Peyer's patch (tissue), 4 donors: ENCODE data around the gene PLEKHA1.

Source experiments
- CTCF ChIP-seq, 6 experiments: fragments of 450-650 bp in 4 of 6; fragments of 200-600 bp in 2 of 6; sonication (generic) in 1 of 6; IDR thresholded peaks; one replicate each; pipeline ENCODE4 v1.5.1; 2017 to 2019; ENCODE audit warnings: antibody characterized with exemption in 6 of 6, mild to moderate bottlenecking in 3 of 6, moderate library complexity in 1 of 6
- POLR2A ChIP-seq, 2 donors: fragments of 450-650 bp; IDR thresholded peaks; one replicate each; pipeline ENCODE4 v1.5.1; 2017; ENCODE audit warnings: antibody characterized with exemption in 2 of 2, mild to moderate bottlenecking in 2 of 2, moderate library complexity in 2 of 2

GRCh38 chr10:122402548-122403131, 28.1 kb downstream of the PLEKHA1 start:
- TF ChIP-seq CTCF (IDR thresholded peaks at IDR 0.05) (no peak), POLR2A (IDR thresholded peaks at IDR 0.05) (no peak)
